HG02759 (cell line): ENCODE measurements around the gene C6orf15.
"Not testable (repeated sequence)": the region's sequence is repeated elsewhere in the genome, so short reads cannot be mapped to it uniquely, and the experiment has no call there.

ENCODE experiments used
- ATAC-seq: cut with Tn5 transposase; IDR thresholded peaks from one replicate; pipeline ENCODE4 v1.9.1; 2021; ENCODE audit warnings: mild to moderate bottlenecking, moderate library complexity; ENCODE audit not compliant: unreplicated experiment

The C6orf15 gene

DNA sequence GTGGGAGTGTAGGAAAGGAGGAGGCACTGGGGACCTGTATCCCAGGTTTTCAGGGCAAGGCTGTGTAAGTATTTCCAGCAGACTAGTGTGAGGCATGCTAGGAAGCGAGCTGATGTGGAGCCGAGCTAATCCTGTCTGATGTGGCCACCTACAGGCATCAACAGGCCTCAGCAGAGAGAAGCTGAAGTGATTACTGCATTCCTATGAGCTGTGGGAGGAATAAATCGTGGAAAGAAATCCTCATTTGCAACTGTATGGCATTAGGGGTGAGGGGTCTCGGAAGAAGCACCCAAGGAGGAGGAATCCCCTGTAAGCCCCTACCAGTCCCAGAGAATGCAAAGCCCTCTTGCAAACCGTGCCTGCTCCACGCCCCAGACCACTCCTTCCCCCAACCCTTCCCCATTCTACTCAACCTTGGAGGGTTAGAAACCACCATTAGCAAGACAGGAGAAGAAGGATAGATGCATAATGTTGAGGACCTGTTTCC lies 41.6 kb downstream of the C6orf15 start:
- no peak for ATAC-seq

DNA sequence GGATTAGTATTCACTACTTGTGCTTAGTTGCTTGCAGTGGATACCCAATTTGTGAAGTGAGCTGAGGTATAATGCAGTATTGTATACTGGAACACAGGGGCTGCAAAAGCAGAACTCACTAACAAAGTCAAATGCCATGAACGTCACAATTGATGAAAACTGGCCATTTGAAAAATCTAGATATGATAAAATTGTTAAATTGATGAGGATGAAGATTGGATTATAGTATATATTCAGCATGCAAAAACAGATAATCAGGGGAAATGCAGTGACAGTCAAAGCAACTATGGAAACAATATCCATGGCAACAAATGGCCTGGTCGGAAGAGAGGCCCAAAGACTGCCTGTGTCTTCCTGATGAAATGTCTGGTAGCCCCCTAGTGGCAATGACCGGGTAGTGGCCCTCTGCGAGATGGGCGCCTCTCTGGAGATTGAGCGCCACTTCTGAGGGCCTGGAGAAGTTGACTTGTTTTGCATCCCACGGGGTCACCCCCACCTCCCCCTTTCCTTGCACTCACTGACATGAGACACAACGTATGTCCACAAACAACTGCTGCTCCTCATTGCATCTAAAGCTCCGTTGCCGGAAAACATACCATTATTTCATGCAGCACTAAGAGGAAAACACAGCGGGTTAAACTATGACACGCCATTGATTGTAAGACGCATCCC lies 43.6 kb downstream of the C6orf15 start:
- ATAC-seq: no peak

DNA sequence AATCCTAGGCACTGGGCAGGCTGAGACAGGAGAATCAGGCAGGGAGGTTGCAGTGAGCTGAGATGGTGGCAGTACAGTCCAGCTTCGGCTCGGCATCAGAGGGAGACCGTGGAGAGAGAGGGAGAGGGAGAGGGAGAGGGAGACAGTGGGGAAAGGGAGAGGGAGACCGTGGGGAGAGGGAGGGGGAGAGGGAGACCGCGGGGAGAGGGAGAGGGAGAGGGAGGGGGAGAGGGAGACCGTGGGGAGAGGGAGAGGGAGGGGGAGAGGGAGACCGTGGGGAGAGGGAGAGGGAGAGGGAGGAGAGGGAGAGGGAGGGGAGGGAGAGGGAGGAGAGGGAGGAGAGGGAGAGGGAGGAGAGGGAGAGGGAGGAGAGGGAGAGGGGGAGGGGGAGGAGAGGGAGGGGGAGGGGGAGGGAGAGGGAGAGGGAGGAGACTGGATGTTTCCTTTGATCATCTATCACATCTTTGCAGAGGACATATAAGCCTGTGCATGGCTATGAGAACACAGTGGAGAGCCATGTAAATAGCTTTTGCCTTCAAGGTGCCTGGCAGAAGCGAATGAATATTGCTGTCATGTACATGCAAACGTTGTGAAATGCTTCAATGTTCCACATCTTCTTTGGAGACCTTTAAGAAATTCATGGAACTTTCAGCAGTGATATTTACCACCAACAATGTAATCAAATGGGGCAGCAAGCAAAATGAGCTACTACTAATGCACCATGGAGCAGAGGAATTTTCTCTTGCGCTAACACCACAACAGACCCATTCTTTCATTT lies 44.3 kb downstream of the C6orf15 start:
- not testable (repeated sequence) for ATAC-seq

DNA sequence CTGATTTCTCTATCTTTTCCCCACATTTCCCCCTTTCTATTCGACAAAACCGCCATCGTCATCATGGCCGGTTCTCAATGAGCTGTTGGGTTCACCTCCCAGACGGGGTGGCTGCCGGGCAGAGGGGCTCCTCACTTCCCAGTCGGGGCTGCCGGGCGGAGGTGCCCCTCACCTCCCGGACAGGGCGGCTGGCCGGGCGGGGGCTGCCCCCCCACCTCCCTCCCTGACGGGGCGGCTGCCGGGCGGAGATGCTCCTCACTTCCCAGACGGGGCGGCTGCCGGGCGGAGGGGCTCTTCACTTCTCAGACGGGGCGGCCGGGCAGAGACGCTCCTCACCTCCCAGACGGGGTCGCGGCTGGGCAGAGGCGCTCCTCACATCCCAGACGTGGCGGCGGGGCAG lies 45.3 kb downstream of the C6orf15 start:
- not testable (repeated sequence) for ATAC-seq

DNA sequence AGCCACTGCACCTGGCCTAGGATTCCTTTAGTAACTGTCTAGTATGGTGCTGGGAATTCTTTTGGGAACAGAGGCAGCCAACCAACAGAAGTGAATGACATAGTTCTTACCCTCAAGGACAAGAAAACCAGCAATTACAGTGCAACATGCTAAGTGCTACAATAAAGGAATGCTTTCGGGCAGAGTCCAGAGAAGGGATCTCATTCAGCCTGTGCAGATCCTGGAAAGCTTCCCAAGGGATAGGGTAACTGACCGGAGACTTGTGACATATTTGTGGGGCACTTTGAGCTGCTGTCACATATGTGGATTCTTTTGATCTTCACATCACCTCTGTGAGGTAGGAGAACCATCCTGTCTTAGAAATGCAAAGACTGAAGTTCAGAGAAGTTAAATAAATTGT lies 46.8 kb downstream of the C6orf15 start:
- no peak for ATAC-seq

DNA sequence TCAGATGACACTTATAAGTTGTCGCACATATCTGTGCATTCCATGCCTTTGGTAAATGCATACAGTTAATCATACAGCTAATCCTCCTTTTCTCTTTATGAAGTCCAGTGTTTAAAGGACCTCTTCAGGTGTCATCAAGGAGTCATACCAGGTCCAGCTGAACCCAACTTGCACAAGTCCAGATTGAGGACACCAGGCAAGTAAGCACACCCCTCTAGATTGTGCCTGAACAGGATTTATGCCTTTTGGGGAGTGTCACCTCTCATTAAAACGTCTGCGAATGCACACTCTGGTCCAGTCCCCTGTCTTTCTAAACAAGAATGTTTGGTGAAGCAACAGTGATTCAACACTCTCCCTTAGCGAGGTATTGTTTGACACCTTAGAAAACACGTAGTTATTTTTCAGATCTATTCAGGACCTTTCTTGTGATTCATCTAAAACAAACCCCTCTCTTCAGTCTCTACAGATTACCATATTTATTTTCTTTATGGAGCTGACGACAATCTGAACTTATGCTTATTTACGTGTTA lies 48.4 kb downstream of the C6orf15 start:
- no peak for ATAC-seq
